Activated naive CD8-positive, alpha-beta T cell treated with anti-CD3 and anti-CD28 coated beads, Interleukin-2, amount 50 U/mL, for 24 hours (primary cell): ENCODE results near the gene ART3.
"Not testable (repeated sequence)": the region's sequence is repeated elsewhere in the genome, so short reads cannot be mapped to it uniquely, and the experiment has no call there.

ENCODE experiments used
- ATAC-seq: fragments of 150-1000 bp; cut with Tn5 transposase; one replicate; pipeline ENCODE4 v1.10.0; 2021
- DNase-seq: peaks from one replicate; pipeline ENCODE4 v3.0.0; 2021
- H3K27ac Mint-ChIP-seq: one replicate; pipeline ENCODE4 v1.8.0; 2021; ENCODE audit warnings: mild to moderate bottlenecking, mixed read lengths
- H3K27me3 Mint-ChIP-seq: one replicate; pipeline ENCODE4 v1.8.0; 2021; ENCODE audit warnings: mixed read lengths
- H3K36me3 Mint-ChIP-seq: one replicate; pipeline ENCODE4 v1.8.0; 2021; ENCODE audit warnings: low read depth, mixed read lengths
- H3K4me1 Mint-ChIP-seq: one replicate; pipeline ENCODE4 v1.8.0; 2021; ENCODE audit warnings: mixed read lengths
- H3K4me3 Mint-ChIP-seq: one replicate; pipeline ENCODE4 v1.8.0; 2021; ENCODE audit warnings: mild to moderate bottlenecking, moderate library complexity, mixed read lengths
- H3K9me3 Mint-ChIP-seq: one replicate; pipeline ENCODE4 v1.8.0; 2021; ENCODE audit warnings: mixed read lengths

The ART3 gene

DNA sequence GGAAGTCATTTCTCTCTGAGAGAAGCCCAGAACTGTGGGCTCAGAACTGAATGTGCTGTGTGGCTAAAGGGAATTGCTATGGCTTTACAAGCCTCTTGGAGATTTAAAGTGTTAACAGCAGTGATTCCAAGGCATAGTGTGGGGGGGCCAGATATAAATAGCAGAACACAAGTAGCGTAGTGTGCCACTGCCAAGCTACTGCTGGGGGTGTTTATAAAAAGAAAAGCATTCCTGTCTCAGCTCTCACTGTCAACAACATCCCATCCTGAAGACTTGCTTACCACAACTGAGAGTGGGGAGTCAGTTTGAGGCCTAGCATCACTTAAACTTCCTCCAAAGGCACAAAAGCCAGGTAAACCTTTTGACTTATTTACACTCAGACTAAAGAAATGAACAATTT is at the start of gene ART3:
ART3 (plus strand) TSS at position 242 of the 400 bp plus-strand sequence. CDS start 1,181 bp downstream, outside the sequence.
- ATAC-seq: no peak

GRCh38 chr4:76028350-76028765 is 46.2 kb upstream of the ART3 start:
- no peaks in the 10 kb centered on the region for H3K27me3 Mint-ChIP-seq
- no peak for DNase-seq
- H3K4me3 Mint-ChIP-seq: peak overlapping the region; percentile 32
- H3K4me1 Mint-ChIP-seq: peaks cover 34% of the 10 kb centered on the region
- no peaks in the 10 kb centered on the region for H3K36me3 Mint-ChIP-seq
- H3K9me3 Mint-ChIP-seq: no peaks in the 10 kb centered on the region
- H3K27ac Mint-ChIP-seq: peak overlapping the region; percentile 32
- ATAC-seq: peak; percentile 24

More for the DNA sequence above, at the start of gene ART3:
- H3K9me3 Mint-ChIP-seq: no peaks in the 10 kb centered on the region
- no peak for DNase-seq
- H3K27me3 Mint-ChIP-seq: peaks cover 4% of the 10 kb centered on the region
- no peaks in the 10 kb centered on the region for H3K4me1 Mint-ChIP-seq
- H3K4me3 Mint-ChIP-seq: no peak within 1 kb of the TSS
- H3K27ac Mint-ChIP-seq: no peak within 1 kb of the TSS
- no peaks in the 10 kb centered on the region for H3K36me3 Mint-ChIP-seq

DNA sequence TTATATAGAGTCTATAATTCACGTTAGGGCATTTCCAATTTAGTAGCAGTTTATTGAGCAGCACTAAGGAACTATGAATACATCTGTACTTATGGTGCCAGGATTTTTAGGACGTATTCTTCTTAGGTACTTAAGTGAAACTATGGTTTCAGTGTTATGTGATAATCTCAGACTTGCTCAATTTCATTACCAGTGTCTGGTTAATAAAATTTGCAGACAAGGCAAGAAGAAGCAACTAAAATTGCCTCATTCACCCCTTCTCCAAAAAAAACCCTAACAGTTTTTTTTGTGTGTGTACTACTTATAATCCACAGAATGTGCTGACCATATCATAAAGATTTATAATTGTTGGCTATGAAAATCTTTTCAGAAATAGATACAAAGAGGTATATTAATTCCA is 45.2 kb upstream of the ART3 start:
- Mint-ChIP-seq H3K4me3 (no peak overlapping the region), H3K27me3 (no peaks in the 10 kb centered on the region), H3K9me3 (no peaks in the 10 kb centered on the region), H3K36me3 (no peaks in the 10 kb centered on the region), H3K4me1 (peaks cover 25% of the 10 kb centered on the region), H3K27ac (no peak overlapping the region)
- DNase-seq (no peak), ATAC-seq (no peak)

- no peak for ATAC-seq
- no peak for DNase-seq
- Mint-ChIP-seq H3K27me3 (no peaks in the 10 kb centered on the region), H3K4me3 (no peak overlapping the region), H3K4me1 (peaks cover 4% of the 10 kb centered on the region), H3K27ac (no peak overlapping the region), H3K9me3 (no peaks in the 10 kb centered on the region), H3K36me3 (no peaks in the 10 kb centered on the region)
Observed at GRCh38 chr4:76035141-76035540, 39.4 kb upstream of the ART3 start.

GRCh38 chr4:76035799-76036380 is 38.6 kb upstream of the ART3 start, which contains the start of gene CXCL11:
CXCL11 (minus strand) TSS chr4:76036070; CDS start chr4:76035987, 83 bp downstream.
- peaks cover 4% of the 10 kb centered on the region for H3K4me1 Mint-ChIP-seq

DNA sequence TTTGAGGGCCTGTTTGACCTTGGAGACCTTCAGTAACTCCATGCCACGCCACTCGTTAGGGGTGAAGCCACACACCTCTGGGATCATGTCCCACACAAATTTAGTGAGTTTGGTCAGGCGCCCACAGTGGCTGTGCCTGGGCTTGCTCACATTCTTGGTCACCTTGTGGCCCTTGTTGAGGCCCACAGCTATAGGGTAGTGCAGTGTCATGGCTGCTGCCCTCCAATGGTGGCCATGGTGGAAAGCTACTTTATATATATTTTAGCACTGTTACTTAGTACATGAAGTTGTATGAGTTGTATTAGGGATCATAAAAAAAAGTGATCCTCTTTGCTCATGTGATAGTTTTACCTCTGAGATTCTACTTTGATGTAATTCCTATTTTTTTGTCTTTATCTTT is 37.7 kb upstream of the ART3 start:
- Mint-ChIP-seq H3K9me3 (no peaks in the 10 kb centered on the region), H3K4me1 (peaks cover 7% of the 10 kb centered on the region), H3K4me3 (no peak overlapping the region), H3K27ac (no peak overlapping the region), H3K36me3 (no peaks in the 10 kb centered on the region), H3K27me3 (peaks cover 8% of the 10 kb centered on the region)
- no peak for ATAC-seq
- DNase-seq: no peak

More at GRCh38 chr4:76035799-76036380, 38.6 kb upstream of the ART3 start, which contains the start of gene CXCL11:
- H3K36me3 Mint-ChIP-seq: no peaks in the 10 kb centered on the region
- DNase-seq (no peak), ATAC-seq (no peak)
- no peaks in the 10 kb centered on the region for H3K9me3 Mint-ChIP-seq
- no peak within 1 kb of the TSS for H3K4me3 Mint-ChIP-seq
- H3K27me3 Mint-ChIP-seq: peaks cover 4% of the 10 kb centered on the region
- H3K27ac Mint-ChIP-seq: no peak within 1 kb of the TSS

GRCh38 chr4:76042241-76042998 is 32.1 kb upstream of the ART3 start:
- peak; percentile 80 for ATAC-seq
- Mint-ChIP-seq H3K4me1 (peaks cover 14% of the 10 kb centered on the region), H3K27ac (peak overlapping the region; percentile 71), H3K4me3 (peak overlapping the region; percentile 63)
- H3K36me3 Mint-ChIP-seq, H3K9me3 Mint-ChIP-seq, H3K27me3 Mint-ChIP-seq, DNase-seq: not testable (repeated sequence)

DNA sequence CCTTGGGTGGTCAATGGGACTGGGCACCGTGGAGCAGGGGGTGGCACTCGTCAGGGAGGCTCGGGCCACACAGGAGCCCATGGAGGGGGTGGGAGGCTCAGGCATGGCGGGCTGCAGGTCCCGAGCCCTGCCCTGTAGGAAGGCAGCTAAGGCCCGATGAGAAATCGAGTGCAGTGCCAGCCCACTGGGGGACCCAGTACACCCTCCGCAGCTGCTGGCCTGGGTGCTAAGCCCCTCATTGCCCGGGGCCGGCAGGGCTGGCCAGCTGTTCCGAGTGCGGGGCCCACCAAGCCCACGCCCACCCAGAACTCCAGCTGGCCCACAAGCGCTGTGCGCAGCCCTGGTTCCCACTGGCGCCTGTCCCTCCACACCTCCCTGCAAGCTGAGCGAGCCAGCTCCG is 31.2 kb upstream of the ART3 start:
- ATAC-seq, H3K27me3 Mint-ChIP-seq, H3K36me3 Mint-ChIP-seq, H3K9me3 Mint-ChIP-seq, DNase-seq, H3K4me3 Mint-ChIP-seq, H3K27ac Mint-ChIP-seq: not testable (repeated sequence)
- peaks cover 14% of the 10 kb centered on the region for H3K4me1 Mint-ChIP-seq

DNA sequence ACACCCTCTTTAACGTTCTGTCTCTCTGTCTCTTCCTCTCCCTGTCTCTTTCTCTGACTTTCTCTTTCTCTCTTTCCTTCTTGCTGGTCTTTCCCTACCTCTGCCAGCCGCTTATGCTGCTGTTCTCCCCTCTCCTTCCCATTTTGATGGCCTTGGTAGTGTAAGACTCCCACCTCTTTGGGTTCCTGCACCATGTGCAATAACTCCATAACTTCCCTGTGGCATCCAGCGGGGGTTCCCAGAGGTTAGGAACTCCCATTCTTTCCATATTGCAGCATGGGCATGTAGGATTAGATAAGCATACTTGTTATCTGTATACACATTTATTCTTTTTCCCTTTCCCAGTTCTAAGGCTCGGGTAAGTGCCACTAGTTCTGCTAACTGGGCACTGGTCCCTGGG is 29.8 kb upstream of the ART3 start:
- not testable (repeated sequence) for DNase-seq, H3K9me3 Mint-ChIP-seq, H3K27me3 Mint-ChIP-seq, ATAC-seq, H3K4me3 Mint-ChIP-seq, H3K36me3 Mint-ChIP-seq
- Mint-ChIP-seq H3K4me1 (peaks cover 14% of the 10 kb centered on the region), H3K27ac (peak overlapping the region; percentile 41)

GRCh38 chr4:76049860-76050416 is 24.6 kb upstream of the ART3 start:
- ATAC-seq, H3K4me1 Mint-ChIP-seq, DNase-seq, H3K27ac Mint-ChIP-seq, H3K36me3 Mint-ChIP-seq, H3K4me3 Mint-ChIP-seq, H3K9me3 Mint-ChIP-seq, H3K27me3 Mint-ChIP-seq: not testable (repeated sequence)

- H3K27me3 Mint-ChIP-seq, H3K4me3 Mint-ChIP-seq, H3K27ac Mint-ChIP-seq, H3K36me3 Mint-ChIP-seq, H3K9me3 Mint-ChIP-seq, ATAC-seq, H3K4me1 Mint-ChIP-seq, DNase-seq: not testable (repeated sequence)
Observed at GRCh38 chr4:76050560-76051050, 23.9 kb upstream of the ART3 start.

DNA sequence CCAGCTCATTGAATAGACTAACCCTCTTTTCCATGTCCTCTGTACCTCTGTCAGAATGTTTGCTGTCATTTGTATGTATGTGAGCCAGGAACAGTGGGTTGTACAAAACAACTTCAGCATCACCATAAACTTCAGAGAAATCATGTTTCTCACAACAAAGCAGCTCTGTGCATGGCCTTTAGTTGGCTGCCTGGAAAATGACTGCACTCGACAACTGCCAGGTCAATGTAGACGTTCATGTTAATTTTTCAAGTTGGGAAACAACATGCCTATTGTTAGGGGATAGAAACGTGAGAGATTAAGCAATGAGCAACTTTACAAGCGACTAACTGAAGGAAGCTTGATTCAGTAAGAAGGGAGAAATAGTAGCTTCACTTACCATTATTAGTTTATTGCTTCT is 20.8 kb upstream of the ART3 start:
- DNase-seq (no peak), ATAC-seq (no peak)

GRCh38 chr4:76055016-76055415 is 19.5 kb upstream of the ART3 start:
- Mint-ChIP-seq H3K27ac (peak overlapping the region; percentile 45), H3K4me1 (peaks cover 41% of the 10 kb centered on the region)

More for the DNA sequence above, 20.8 kb upstream of the ART3 start:
- H3K9me3 Mint-ChIP-seq: no peaks in the 10 kb centered on the region
- peaks cover 28% of the 10 kb centered on the region for H3K4me1 Mint-ChIP-seq
- no peaks in the 10 kb centered on the region for H3K36me3 Mint-ChIP-seq
- H3K27ac Mint-ChIP-seq: no peak overlapping the region
- peaks cover 18% of the 10 kb centered on the region for H3K27me3 Mint-ChIP-seq
- H3K4me3 Mint-ChIP-seq: no peak overlapping the region

GRCh38 chr4:76055421-76055820 is 19.1 kb upstream of the ART3 start:
- ATAC-seq (no peak), DNase-seq (no peak)
- H3K27ac Mint-ChIP-seq: peak overlapping the region; percentile 45
- no peak overlapping the region for H3K4me3 Mint-ChIP-seq
- H3K9me3 Mint-ChIP-seq: no peaks in the 10 kb centered on the region
- no peaks in the 10 kb centered on the region for H3K36me3 Mint-ChIP-seq
- peaks cover 45% of the 10 kb centered on the region for H3K4me1 Mint-ChIP-seq
- H3K27me3 Mint-ChIP-seq: peaks cover 16% of the 10 kb centered on the region

More at GRCh38 chr4:76055016-76055415, 19.5 kb upstream of the ART3 start:
- H3K36me3 Mint-ChIP-seq: no peaks in the 10 kb centered on the region
- H3K4me3 Mint-ChIP-seq: no peak overlapping the region
- no peaks in the 10 kb centered on the region for H3K9me3 Mint-ChIP-seq
- DNase-seq (no peak), ATAC-seq (peak; percentile 84)
- H3K27me3 Mint-ChIP-seq: peaks cover 15% of the 10 kb centered on the region

DNA sequence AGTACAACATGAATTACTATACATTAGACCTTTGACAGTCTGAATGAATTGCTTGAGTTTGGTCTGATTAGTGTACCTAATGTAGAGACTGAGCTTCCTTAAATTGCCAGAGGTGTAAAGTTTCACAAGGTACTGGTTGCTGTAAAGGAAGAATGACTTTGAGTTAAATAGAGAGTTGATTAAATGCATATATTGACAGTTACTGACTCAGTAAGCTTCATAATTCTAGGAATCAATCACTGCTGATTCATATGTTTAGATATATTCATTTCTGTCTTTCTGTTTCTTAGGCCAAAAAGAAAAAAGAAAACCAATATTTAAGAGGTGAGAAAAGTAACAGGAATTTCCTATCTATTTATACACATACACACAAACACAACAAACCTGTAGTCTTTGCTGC is 16.2 kb upstream of the ART3 start:
- H3K27ac Mint-ChIP-seq: peak overlapping the region; percentile 81
- ATAC-seq (peak; percentile 65), DNase-seq (no peak)
- peaks cover 62% of the 10 kb centered on the region for H3K4me1 Mint-ChIP-seq
- H3K9me3 Mint-ChIP-seq: no peaks in the 10 kb centered on the region
- peak overlapping the region; percentile 12 for H3K4me3 Mint-ChIP-seq
- H3K27me3 Mint-ChIP-seq: peaks cover 21% of the 10 kb centered on the region
- no peaks in the 10 kb centered on the region for H3K36me3 Mint-ChIP-seq
